Transverse colon (tissue), 3 donors: Measurements from ENCODE around the gene ZBTB45.

Source experiments
- EP300 ChIP-seq: sonication (generic); formaldehyde crosslinking; IDR thresholded peaks from one replicate; pipeline ENCODE4 v1.6.1; 2017; ENCODE audit warnings: antibody characterized with exemption, low read depth
- POLR2A ChIP-seq: fragments of 450-650 bp; IDR thresholded peaks from one replicate; pipeline ENCODE4 v1.6.1; 2016; ENCODE audit warnings: antibody characterized with exemption, mild to moderate bottlenecking, moderate library complexity
- TF ChIP-seq, protein P1 (sequence below), 5 experiments: fragments of 200-600 bp in 3 of 5; fragments of 450-650 bp in 2 of 5; sonication (generic) in 3 of 5; IDR thresholded peaks; 1 replicate in 2 of 5; 2 replicates in 3 of 5; pipeline ENCODE4 v1.5.1; 2016 to 2017; ENCODE audit warnings: antibody characterized with exemption in 5 of 5, inconsistent platforms in 3 of 5, mild to moderate bottlenecking in 2 of 5, moderate library complexity in 1 of 5

DNA sequence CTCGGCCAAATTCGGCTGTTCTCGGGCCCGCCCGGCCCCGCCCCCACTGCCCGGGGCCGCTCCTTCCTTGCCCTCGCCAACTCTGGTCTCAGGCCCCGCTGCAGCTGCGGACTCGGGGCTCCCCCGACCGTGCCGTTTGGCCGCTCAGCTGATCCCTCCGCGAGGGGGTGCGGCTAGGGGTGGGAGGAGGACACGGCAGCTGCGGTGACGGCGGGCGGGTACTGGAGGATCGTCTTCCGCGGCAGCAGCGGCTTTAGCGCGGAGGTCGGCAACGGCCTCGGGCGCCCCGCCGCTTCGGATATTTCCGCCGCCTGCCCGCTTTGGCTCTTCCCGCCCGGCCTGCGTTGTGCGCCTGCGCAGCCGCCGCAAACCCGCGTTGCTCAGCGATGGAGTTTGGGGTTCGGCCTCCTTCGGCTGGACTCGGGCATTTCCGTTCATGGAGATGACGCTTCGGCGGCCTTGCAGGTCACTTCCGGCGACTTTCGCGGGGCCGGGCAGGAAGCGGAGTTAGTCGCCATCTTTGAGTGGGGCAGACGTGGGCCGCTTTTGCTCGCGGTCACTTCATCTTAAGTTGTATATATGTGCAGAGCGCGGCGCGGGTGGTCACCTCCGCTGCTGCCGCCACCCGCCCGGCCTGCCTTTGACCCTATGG is 39.1 kb upstream of the ZBTB45 start:
- TF ChIP-seq, protein P1, sequence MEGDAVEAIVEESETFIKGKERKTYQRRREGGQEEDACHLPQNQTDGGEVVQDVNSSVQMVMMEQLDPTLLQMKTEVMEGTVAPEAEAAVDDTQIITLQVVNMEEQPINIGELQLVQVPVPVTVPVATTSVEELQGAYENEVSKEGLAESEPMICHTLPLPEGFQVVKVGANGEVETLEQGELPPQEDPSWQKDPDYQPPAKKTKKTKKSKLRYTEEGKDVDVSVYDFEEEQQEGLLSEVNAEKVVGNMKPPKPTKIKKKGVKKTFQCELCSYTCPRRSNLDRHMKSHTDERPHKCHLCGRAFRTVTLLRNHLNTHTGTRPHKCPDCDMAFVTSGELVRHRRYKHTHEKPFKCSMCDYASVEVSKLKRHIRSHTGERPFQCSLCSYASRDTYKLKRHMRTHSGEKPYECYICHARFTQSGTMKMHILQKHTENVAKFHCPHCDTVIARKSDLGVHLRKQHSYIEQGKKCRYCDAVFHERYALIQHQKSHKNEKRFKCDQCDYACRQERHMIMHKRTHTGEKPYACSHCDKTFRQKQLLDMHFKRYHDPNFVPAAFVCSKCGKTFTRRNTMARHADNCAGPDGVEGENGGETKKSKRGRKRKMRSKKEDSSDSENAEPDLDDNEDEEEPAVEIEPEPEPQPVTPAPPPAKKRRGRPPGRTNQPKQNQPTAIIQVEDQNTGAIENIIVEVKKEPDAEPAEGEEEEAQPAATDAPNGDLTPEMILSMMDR (IDR thresholded peaks at IDR 0.05), result peak in 1 of 5 experiments; percentile 2
- TF ChIP-seq POLR2A (peak; percentile 75), EP300 (no peak)
